GM21381 (cell line): Measurements from ENCODE around the gene FSD1.
"Not testable (repeated sequence)": the region's sequence is repeated elsewhere in the genome, so short reads cannot be mapped to it uniquely, and the experiment has no call there.

ENCODE experiments used
- ATAC-seq: cut with Tn5 transposase; IDR thresholded peaks from one replicate; pipeline ENCODE4 v1.9.1; 2021; ENCODE audit warnings: mild to moderate bottlenecking, moderate library complexity; ENCODE audit not compliant: unreplicated experiment

The FSD1 gene

DNA sequence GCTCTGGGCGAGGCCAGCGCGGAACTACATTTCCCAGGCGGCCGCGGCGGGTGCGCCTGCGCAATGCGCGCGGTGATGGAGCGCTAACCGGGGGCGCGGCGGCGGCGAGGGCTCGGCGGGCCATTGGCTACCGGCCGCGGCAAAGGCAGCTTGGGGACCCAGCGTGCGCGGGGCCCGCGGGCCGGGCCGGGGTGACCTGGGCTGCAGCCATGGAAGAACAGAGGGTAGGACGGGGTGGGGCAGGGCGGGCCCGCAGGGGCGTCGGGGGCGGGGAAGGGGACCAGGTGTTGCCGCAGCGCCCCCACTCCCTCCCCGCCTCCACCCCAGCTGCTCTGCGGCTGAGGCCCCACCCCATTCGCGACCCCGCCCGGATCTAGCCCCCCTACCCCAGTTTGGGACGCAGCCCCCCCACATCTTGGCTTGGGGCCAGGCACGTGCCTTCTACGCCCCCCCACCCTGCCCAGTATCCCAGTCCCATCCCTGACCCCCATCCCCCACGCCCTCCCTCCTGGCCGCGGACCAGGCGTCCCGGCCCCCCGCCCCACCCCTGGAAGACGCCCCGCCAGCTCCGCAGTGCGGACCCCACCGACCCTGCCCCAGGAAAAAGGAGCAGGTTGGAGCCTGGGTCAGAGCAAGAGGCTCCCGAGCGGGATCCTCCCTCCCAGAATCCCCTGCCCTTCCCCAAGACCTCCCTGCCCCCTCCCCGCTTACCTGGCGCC is at the start of gene FSD1:
TSS of gene FSD1 (plus strand) at position 61 of the 719 bp plus-strand sequence. CDS start at position 210, 149 bp downstream.
- no peak for ATAC-seq

DNA sequence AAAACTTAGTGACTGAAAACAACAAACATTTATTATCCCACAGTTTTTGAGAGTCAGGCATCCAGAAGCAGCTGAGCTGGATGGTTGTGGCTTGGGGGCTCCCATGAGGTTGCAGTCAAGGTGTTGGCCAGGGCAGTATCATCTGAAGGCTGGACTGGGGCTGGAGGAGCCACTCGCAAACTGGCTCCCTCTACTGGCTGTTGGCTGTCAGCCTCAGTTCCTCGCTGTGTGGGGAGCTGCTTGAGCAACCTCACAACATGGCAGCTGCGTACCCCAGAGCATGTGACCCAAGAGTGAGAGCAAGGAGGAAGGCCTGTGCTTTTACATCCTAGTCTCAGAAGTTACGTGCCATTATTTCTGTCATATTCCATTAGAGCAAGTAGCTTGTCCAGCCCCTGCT is 47.8 kb upstream of the FSD1 start:
- no peak for ATAC-seq

DNA sequence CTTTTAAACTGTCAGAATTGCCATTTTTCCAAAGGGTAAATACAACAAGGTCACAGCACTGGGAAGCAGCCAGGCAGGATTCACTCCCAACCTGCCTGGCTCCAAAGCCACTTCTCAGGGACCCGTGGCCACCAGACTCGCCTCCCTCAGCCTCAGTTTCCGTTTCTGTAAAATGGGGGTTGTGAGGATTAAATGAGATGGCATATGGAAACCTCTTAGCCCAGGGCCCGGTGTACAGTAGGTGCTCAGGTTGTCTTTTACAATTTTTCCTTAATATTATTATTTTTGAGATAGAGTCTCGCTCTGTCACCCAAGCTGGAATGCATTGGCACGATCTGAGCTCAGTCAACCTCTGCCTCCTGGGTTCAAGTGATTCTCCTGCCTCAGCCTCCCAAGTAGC is 47.4 kb upstream of the FSD1 start:
- no peak for ATAC-seq

DNA sequence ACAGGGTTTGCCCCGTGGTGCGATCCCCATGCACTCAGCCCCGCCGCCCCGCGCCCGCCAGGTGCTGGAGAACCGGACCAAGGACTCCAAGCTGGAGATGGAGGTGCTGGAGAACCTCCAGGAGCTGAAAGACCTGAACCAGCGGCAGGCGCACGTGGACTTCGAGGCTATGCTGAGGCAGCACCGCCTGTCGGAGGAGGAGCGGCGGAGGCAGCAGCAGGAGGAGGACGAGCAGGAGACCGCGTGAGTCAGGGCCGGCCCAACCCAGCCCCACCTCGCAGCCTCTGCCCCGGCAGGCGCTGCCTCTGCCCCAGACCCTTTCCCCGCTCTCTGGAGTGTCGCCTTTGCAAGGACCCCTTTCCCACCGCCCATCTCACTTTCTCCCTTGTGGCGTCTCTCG is 46.2 kb upstream of the FSD1 start:
- no peak for ATAC-seq

DNA sequence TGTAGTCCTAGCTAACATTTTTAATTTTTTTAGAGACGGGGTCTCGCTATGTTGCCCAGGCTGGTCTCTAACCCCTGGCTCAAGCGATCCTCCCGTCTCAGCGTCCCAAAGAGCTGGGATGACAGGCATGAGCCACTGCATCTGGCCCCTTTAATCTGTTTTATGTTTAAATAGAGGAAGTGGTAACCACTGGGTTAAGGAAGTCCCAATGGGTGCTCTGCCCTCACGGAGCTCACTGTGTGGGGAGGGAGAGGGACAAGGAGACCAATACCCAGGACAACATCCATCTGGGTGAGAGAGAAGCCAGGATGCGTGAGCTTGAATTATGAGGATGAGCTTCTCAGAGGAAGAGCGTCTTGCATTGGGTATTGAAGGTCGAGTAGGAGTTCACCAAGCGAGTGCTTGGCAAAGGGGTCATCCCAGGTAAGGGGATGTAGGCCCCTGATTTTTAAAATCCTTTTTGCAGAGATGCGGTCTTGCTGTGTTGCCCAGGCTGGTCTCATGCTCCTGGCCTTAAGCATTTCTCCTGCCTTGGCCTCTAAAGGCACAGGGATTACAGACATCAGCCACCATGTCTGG is 43.7 kb upstream of the FSD1 start:
- no peak for ATAC-seq

DNA sequence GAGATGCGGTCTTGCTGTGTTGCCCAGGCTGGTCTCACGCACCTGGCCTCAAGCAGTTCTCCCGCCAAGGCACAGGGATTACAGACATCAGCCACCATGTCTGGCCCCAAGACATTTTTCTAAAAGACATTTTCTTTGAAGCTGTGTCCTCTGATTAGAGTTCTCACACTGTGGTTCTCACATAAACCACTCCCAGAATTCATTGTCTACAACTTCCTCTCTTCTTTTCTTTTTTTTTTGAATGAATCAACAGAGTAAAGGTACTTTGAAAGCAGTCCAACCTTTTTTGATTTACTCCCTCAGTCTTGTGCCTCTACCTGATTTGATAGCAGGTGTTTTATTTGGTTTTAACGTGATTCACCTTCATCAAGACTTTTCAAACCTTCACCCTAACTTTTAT is 39.6 kb upstream of the FSD1 start:
- no peak for ATAC-seq

DNA sequence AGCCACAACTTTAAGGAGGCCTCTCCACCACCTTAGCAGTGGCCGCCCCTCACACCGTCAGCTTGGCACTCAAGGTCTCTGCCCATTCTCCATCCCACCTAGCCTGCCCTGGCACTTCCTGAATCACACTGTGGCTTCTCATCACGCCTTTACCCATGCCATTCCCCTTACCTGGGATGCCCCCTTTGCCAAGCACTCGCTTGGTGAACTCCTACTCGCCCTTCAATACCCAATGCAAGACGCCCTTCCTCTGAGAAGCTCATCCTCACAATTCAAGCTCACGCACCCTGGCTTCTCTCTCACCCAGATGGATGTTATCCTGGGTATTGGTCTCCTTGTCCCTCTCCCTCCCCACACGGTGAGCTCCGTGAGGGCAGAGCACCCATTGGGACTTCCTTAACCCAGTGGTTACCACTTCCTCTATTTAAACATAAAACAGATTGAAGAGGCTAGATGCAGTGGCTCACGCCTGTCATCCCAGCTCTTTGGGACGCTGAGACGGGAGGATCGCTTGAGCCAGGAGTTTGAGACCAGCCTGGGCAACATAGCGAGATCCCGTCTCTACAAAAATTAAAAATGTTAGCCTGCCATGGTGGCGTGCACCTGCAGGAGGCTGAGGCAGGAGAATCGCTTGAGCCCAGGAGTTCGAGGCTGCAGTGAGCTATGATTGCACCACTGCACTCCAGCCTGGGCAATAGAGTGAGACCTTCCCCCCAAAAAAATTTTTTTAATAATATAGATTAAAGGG is 38.0 kb upstream of the FSD1 start:
- ATAC-seq, result no peak

DNA sequence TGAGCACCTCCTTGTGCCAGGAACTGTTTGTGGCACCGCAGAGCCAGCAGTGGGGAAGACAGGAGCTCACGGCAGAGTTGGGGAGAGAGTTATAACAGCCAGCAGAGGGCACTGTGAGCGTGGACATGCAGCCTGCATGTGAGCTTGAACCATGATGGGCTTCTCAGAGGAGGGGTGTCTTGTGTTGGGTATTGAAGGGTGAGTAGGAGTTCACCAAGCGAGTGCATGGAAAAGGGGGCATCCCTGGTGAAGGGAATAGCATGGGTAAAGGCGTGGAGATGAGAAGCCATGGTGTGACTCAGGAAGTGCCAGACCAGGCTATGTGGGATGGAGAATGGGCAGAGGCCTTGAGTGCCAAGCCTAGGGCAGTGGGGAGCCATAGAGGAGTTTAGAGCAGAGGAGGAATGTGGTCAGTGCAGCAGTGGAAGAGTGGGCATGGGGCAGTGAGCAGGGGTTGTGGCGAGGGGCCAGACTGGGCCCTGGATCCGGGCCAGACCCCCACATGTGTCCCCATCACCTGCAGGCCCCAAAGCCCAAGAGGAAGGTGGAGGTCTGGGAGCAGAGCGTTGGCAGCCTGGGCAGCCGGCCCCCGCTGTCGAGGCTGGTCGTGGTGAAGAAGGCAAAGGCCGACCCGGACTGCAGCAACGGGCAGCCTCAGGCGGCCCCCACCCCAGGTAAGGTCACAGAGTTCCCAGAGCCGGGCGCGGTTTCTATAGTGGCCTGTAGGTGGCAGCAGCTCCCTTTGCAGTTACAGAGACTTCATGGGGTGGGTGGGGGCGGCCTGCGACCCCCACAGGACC is 37.1 kb upstream of the FSD1 start:
- no peak for ATAC-seq

DNA sequence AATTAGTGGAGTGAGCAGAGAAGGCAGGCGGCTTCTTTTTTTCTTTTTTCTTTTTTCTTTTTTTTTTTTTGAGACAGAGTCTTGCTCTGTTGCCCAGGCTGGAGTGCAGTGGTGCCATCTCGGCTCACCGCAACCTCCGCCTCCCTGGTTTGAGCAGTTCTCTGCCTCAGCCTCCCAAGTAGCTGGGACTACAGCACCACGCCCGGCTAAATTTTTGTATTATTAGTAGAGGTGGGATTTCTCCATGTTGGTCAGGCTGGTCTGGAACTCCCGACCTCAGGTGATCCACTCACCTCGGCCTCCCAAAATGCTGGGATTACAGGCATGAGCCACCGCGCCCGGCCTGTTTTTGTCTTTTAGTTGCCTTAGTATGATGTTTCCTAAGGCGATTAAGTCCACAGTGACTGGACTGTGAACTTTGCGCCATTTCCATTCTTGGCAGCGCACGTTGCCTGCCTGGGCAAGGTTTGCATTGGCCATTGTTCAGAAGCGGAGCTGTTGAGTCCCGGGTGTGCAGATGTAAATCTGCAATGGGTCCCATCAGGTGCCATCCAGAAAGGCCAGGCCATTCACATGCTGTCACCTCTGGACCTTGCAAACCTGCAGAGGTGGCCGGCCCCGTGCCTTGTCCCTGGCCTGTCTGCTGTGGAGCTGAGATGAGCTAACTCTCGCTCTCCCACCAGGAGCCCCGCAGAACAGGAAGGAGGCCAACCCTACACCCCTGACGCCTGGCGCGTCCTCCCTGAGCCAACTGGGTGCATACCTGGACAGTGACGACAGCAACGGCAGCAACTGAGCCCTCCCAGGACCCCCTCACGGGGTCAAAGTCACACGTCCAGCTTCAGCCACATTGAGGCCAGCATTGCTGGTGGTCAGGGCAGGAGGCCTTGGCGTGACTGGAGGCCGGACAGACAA is 36.2 kb upstream of the FSD1 start:
- ATAC-seq, result no peak

DNA sequence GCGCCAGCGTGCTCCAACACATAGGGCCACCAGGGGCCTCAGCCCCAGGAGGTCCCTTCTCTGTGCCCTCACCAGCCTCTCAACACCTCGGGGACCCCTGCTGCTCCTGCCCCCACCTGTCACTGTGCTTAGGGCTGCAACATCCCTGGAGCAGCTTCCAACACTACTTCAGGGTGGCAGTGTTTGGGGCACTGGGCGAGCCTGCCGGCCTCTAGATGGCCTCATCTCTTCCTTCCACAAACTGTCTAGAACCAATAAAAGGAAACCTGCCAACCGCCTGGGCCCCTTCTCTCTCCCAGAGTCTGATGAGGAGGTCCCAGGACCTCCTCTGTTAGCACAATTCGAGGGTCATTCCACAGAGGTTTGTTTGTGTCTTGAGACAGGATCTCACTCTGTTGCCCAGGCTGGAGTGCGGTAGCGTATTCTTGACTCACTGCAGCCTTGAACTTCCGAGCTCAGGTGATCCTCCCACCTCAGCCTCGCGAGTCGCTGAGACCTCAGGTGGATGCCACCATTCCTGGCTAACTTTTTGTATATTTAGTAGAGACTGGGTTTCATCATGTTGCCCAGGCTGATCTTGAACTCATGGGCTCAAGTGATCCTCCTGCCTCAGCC is 35.5 kb upstream of the FSD1 start:
- ATAC-seq, result no peak

DNA sequence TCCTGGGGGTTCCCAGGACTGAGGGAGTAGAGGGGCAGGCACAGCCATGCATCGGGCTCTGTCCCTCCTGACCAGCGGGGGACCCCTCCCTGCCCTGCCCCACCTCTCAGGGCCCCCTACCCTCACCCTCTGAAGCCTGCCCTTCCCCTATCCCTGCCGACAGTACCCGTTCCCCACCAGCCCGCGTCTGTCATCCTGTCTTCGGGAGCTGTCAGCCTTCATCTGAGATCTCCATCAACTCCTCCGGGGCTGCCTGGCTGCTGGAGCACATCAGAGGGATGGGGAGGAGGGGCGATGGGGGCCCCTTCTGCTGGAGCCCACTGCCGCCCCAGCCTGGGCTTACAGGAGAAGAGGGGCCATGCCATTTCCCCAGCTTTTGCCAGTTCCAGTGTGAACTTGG is 31.5 kb upstream of the FSD1 start:
- no peak for ATAC-seq

DNA sequence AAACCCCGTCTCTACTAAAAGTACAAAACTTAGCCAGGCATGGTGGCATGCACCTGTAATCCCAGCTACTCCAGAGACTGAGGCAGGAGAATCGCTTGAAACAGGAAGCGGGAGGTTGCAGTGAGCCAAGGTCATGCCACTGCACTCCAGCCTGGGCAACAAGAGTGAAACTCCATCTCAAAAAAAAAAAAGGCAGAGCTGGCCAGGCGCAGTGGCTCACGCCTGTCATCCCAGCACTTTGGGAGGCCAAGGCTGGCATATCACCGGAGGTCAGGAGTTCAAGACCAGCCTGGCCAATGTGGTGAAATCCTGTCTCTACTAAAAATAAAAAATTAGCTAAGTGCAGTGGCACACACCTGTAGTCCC is 30.1 kb upstream of the FSD1 start:
- ATAC-seq, result not testable (repeated sequence)

DNA sequence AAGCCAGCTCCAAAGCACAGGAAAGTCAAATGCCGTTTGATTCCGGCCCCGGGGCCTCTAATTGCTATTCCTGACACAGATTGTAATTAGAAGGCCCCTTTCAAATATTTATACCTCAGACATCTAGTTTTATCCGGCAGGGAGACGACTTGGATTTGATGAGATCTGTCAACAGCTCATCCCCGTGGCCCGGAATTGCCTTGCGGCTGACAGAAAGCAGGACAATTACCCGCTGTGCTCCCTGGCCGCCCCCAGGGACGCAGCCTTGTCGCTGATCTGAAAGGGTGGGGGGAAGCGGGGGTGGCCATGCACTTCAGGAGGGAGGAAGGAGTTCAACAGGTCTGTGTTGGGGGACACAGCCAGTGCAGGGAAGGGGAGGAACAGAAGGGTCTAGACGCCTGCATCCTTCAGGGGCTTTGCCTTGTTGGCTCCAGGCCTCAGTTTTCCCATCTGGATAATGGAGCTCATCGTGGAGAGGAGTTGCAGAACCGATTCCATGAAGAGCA is 27.2 kb upstream of the FSD1 start:
- ATAC-seq, result no peak

DNA sequence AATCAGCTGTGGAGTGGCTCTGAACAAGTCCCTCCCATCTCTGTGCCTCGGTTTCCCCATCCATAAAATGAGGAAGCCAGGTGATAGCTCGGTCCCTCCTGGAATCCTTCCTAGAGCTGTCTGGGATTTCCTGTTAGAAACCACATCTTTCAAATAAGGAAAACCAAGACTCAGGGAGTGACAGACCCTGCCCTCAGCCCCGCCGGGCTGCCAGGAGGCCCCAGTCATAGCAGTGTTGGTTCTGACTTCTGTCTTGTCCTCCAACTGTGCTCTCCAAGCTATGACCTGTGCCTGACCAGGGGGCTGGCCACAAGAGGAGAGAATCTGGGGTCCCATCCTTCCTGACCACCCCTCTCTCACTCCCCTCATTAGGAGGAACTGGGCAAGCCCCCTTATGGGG is 26.4 kb upstream of the FSD1 start:
- ATAC-seq, result no peak

DNA sequence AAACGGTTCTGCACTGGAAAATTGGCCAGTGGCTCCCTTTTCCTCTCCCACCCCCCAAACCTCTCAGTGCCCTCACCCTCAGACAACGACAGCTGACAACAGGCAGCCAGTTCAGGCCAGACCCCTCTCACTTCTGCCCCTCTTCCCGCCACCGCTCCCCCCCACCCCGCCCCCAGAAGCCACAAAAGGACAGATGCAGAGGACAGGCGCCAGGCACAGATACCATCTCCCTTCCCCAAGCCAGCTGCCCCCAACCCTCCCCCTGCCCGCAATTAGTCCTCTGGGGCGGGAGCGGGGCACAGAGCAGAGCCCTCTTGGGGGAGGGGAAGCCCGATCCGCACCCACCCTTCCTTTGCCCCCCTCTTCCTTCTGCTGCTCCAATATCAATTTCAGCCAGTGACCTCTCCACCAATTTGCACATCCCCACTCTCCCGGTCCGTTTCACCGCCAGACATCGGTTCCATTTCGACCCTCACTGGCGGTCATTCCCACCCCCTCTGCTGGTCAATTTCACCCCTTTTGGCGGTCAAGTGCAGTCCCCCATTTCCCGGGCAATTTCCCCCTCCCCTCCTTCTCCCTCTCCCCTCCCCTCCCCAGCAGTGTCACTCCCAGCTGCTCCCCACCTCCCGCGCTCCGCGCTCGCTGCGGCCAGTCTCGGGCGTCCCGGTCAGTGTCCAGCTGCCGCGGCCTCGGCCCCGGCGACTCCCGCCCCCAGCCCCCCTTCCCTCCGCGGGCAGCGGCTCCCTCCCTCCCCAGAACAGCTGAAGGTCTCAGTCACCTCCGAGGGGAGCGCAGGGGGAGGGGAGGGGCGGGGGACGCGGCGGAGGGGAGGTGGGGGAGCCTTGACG is 25.8 kb upstream of the FSD1 start, which contains the start of gene SHD:
TSS of gene SHD (plus strand) at position 848 of the 848 bp plus-strand sequence. CDS start 798 bp downstream, outside the sequence.
- no peak for ATAC-seq

DNA sequence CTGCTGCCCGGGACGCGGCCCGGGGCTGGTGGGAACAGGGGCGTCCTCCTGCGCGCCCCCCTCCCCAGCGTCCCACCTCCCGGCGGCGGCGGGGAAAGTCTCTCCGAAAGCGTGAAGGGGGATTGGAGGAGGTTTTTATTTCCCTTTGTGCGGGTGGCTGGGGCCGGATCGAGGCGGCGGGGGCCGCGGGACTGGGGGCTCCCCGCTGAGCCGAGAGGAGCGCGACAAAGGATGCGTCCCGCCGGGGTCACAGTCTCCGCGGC is 25.2 kb upstream of the FSD1 start:
- no peak for ATAC-seq

DNA sequence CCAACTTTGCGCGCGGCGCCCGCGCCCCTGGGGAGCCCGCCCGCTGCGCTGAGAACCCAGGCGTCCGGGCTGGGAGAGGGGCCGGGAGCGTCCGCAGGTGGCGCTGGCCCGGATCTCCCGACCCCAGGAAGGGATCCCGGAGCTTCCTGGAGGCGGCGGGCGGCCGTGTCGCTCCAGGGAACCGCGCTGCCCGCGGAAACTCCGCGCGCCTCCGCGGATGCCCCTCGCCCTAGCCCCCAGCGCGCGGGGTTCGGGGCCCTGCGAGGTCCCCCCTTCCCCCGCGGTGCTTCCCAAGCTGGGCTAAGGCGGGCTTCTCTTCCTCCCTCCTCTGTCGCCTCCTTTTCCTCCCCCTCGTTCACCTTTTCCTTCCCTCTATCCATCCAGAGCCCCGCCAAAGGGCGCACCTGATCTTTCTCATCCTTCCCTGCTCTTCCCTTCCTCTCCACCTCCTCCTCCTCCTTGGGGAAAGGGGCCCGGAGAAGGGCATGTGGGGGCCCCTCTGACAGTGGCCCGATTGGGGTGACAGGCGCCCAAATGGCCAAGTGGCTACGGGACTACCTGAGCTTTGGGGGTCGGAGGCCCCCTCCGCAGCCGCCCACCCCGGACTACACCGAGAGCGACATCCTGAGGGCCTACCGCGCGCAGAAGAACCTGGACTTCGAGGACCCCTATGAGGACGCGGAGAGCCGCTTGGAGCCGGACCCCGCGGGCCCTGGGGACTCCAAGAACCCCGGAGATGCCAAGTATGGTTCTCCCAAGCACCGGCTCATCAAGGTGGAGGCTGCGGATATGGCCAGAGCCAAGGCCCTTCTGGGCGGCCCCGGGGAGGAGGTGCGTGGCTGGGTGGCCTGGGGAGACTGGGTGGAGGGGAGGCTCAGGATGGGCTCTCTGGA is 24.6 kb upstream of the FSD1 start:
- no peak for ATAC-seq
